Measurements from ENCODE around the gene MTR. TPM values are rescaled to one million over a fixed set of nuclear protein-coding genes. Genes with fewer than 3 reads are reported as not detected.
"Not testable (repeated sequence)": the region's sequence is repeated elsewhere in the genome, so short reads cannot be mapped to it uniquely, and the experiment has no call there.

Gene MTR
- total RNA-seq, 4 donors from 2014 or later = 16.3 to 34.0 (median 24.2) TPM

GRCh38 chr1:236896716-236897115 lies 101.6 kb downstream of the MTR start:
- no peak overlapping the region for H3K4me3 ChIP-seq (ENCODE audit: low read depth, poor library complexity, severe bottlenecking)
- intact Hi-C loops (cut with DNase I; ENCODE audit: low total_unique reads) = no loop called here
- TF ChIP-seq CTCF (IDR thresholded peaks at IDR 0.05) = no peak
- no peak for TF ChIP-seq POLR2A (IDR thresholded peaks at IDR 0.05)
- 69 to 77% methylated on average over 2 of the region's 2 CpGs for WGBS, 2 donors
- no peak for DNase-seq (ENCODE audit: low spot score in 2 of 2)

- no peak overlapping the region for H3K4me3 ChIP-seq (ENCODE audit: low read depth, poor library complexity, severe bottlenecking)
- DNase-seq (ENCODE audit: low spot score in 2 of 2) = no peak
- WGBS, 2 donors = 68 to 75% methylated on average over 5 of the region's 5 CpGs
- TF ChIP-seq POLR2A (IDR thresholded peaks at IDR 0.05) = no peak
- TF ChIP-seq CTCF (IDR thresholded peaks at IDR 0.05) = no peak
- intact Hi-C loops (cut with DNase I; ENCODE audit: low total_unique reads) = no loop called here
Observed at GRCh38 chr1:236904892-236905741, 110.0 kb downstream of the MTR start.

GRCh38 chr1:236907205-236907604 lies 112.1 kb downstream of the MTR start:
- intact Hi-C loops (cut with DNase I; ENCODE audit: low total_unique reads) = no loop called here
- no peak overlapping the region for H3K4me3 ChIP-seq (ENCODE audit: low read depth, poor library complexity, severe bottlenecking)
- no peak for DNase-seq (ENCODE audit: low spot score in 2 of 2)
- TF ChIP-seq CTCF (IDR thresholded peaks at IDR 0.05) = no peak
- TF ChIP-seq POLR2A (IDR thresholded peaks at IDR 0.05) = no peak
- WGBS, 2 donors = 46 to 62% methylated on average over 7 of the region's 7 CpGs

- DNase-seq (ENCODE audit: low spot score in 2 of 2) = no peak
- intact Hi-C loops (cut with DNase I; ENCODE audit: low total_unique reads) = no loop called here
- WGBS, 2 donors = 93 to 94% methylated on average over 2 of the region's 2 CpGs
- TF ChIP-seq CTCF (IDR thresholded peaks at IDR 0.05) (no peak), POLR2A (IDR thresholded peaks at IDR 0.05) (no peak)
- no peak overlapping the region for H3K4me3 ChIP-seq (ENCODE audit: low read depth, poor library complexity, severe bottlenecking)
Observed at GRCh38 chr1:236908669-236909068, 113.6 kb downstream of the MTR start.

GRCh38 chr1:236911047-236911446 lies 116.0 kb downstream of the MTR start:
- 96 to 97% methylated on average over 7 of the region's 7 CpGs for WGBS, 2 donors
- H3K4me3 ChIP-seq (ENCODE audit: low read depth, poor library complexity, severe bottlenecking); DNase-seq (ENCODE audit: low spot score in 2 of 2); intact Hi-C loops (cut with DNase I; ENCODE audit: low total_unique reads): not testable (repeated sequence)

GRCh38 chr1:236913371-236914037 lies 118.4 kb downstream of the MTR start:
- 74 to 76% methylated on average over 2 of the region's 2 CpGs for WGBS, 2 donors
- no peak overlapping the region for H3K4me3 ChIP-seq (ENCODE audit: low read depth, poor library complexity, severe bottlenecking)
- no peak for DNase-seq (ENCODE audit: low spot score in 2 of 2)
- intact Hi-C loops (cut with DNase I; ENCODE audit: low total_unique reads) = no loop called here
- TF ChIP-seq CTCF (IDR thresholded peaks at IDR 0.05) (no peak), POLR2A (IDR thresholded peaks at IDR 0.05) (no peak)

All from lower leg skin (tissue), 4 donors.